Nephron progenitor cell (in vitro differentiated cells): ENCODE measurements around the gene TMEM143.
"Not testable (repeated sequence)": the region's sequence is repeated elsewhere in the genome, so short reads cannot be mapped to it uniquely, and the experiment has no call there.

ENCODE experiments used
- DNase-seq: peaks from one replicate; pipeline ENCODE4 v3.0.0; 2021
- H3K27ac Mint-ChIP-seq: 2 replicates; pipeline ENCODE4 v1.8.0; 2021; ENCODE audit warnings: mild to moderate bottlenecking, moderate library complexity, mixed read lengths
- H3K27me3 Mint-ChIP-seq: 2 replicates; pipeline ENCODE4 v1.8.0; 2021; ENCODE audit warnings: mild to moderate bottlenecking, low read depth, mixed read lengths; ENCODE audit not compliant: poor library complexity
- H3K36me3 Mint-ChIP-seq: 2 replicates; pipeline ENCODE4 v1.8.0; 2021; ENCODE audit warnings: low read depth, mixed read lengths
- H3K4me1 Mint-ChIP-seq: 2 replicates; pipeline ENCODE4 v1.8.0; 2021; ENCODE audit warnings: mixed read lengths
- H3K4me3 Mint-ChIP-seq: 2 replicates; pipeline ENCODE4 v1.8.0; 2021; ENCODE audit warnings: mild to moderate bottlenecking, moderate library complexity, mixed read lengths
- H3K9me3 Mint-ChIP-seq: 2 replicates; pipeline ENCODE4 v1.8.0; 2021; ENCODE audit warnings: mild to moderate bottlenecking, moderate library complexity, mixed read lengths
- CTCF ChIP-seq: fragments of 200-600 bp; sonication (generic); IDR thresholded peaks from 2 replicates; pipeline ENCODE4 v1.5.0; 2021; ENCODE audit warnings: antibody characterized with exemption

The TMEM143 gene

DNA sequence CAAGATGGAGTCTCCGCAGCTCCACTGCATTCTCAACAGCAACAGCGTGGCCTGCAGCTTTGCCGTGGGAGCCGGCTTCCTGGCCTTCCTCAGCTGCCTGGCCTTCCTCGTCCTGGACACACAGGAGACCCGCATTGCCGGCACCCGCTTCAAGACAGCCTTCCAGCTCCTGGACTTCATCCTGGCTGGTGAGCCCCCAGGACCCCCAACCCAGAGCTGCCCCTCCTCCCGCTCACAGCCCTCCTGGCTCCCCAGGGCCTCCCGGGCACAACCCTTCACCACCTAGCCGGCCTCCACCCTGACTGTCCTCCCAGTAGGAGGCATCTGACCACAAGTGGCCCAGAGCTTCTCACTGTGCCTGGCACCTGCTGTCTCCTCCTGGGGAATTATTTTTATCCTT is 9.8 kb upstream of the TMEM143 start:
- Mint-ChIP-seq H3K27ac (peak overlapping the region; percentile 83), H3K4me1 (peaks cover 67% of the 10 kb centered on the region), H3K36me3 (no peaks in the 10 kb centered on the region), H3K27me3 (peaks cover 17% of the 10 kb centered on the region), H3K4me3 (no peak overlapping the region), H3K9me3 (no peaks in the 10 kb centered on the region)
- DNase-seq: no peak
- no peak for TF ChIP-seq CTCF

DNA sequence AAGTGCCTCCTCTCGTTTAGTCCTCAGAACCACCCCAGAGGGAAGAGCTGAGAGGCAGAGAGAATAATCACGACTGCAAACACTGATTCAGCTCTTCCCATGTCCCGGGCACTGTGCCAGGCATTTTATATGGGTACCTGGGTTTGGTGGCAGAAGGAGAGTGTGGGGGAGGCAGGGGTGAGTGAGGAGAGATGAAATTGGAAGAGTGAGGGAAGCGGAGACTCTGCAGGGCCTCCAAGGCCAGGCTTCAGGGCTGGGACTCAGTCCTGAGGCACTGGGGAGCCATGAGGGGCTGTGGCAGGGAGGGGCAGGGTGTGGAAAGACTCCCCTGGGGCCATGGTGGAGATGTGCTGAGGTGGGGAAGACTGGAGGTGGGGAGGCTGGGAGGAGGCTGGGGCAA is 9.2 kb upstream of the TMEM143 start:
- Mint-ChIP-seq H3K27me3 (peaks cover 20% of the 10 kb centered on the region), H3K4me3 (no peak overlapping the region), H3K27ac (peak overlapping the region; percentile 83), H3K36me3 (no peaks in the 10 kb centered on the region), H3K4me1 (peaks cover 73% of the 10 kb centered on the region), H3K9me3 (no peaks in the 10 kb centered on the region)
- no peak for DNase-seq
- no peak for TF ChIP-seq CTCF

DNA sequence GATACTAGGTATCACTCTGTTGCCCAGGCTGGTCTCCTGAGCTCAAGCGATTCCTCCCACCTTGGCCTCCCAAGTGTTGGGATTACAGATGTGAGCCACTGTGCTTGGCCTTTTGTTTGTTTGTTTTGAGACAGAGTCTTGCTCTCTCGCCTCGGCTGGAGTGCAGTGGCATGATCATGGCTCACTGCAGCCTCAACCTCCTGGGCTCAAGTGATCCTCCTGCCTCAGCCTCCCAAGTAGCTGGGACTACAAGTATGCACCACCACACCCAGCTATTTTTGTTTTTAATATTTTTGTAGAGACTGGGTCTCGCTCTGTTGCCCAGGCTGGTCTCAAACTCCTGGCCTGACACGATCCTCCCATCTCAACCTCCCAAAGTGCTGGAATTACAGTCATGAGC is 8.0 kb upstream of the TMEM143 start:
- peaks cover 24% of the 10 kb centered on the region for H3K27me3 Mint-ChIP-seq
- H3K4me3 Mint-ChIP-seq, H3K36me3 Mint-ChIP-seq, DNase-seq, H3K9me3 Mint-ChIP-seq, H3K27ac Mint-ChIP-seq: not testable (repeated sequence)
- peaks cover 72% of the 10 kb centered on the region for H3K4me1 Mint-ChIP-seq

- DNase-seq: no peak
- H3K4me3 Mint-ChIP-seq: no peak overlapping the region
- H3K4me1 Mint-ChIP-seq: peaks cover 68% of the 10 kb centered on the region
- peaks cover 24% of the 10 kb centered on the region for H3K27me3 Mint-ChIP-seq
- no peak overlapping the region for H3K27ac Mint-ChIP-seq
- H3K36me3 Mint-ChIP-seq: no peaks in the 10 kb centered on the region
- no peak for TF ChIP-seq CTCF
- no peaks in the 10 kb centered on the region for H3K9me3 Mint-ChIP-seq
Measured at GRCh38 chr19:48371367-48371766, 7.6 kb upstream of the TMEM143 start.

- no peaks in the 10 kb centered on the region for H3K36me3 Mint-ChIP-seq
- H3K27me3 Mint-ChIP-seq: peaks cover 24% of the 10 kb centered on the region
- no peaks in the 10 kb centered on the region for H3K9me3 Mint-ChIP-seq
- DNase-seq: no peak
- no peak overlapping the region for H3K27ac Mint-ChIP-seq
- H3K4me1 Mint-ChIP-seq: peaks cover 64% of the 10 kb centered on the region
- TF ChIP-seq CTCF: no peak
- H3K4me3 Mint-ChIP-seq: no peak overlapping the region
Measured at GRCh38 chr19:48370955-48371354, 7.2 kb upstream of the TMEM143 start.

DNA sequence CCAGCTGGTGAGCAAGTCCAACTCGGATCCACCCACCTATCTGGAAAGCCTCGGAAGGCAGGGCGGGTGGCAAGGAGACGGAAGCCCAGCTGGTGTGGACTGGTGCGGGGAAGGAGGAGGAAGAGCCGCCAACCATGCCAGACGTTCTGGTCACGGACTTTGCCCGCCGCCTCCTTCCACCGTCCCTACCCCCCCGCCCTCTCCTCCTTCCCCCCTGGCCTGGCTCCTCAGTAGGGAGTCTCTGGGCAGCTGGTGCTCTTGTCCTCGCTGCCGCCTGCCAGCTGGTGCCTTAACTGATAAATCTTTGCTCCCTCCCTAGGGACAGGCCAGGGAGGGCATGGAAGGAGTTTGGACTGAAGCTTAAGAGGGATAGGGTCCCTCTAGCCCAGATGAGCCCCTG is 5.2 kb upstream of the TMEM143 start:
- H3K36me3 Mint-ChIP-seq: no peaks in the 10 kb centered on the region
- DNase-seq: no peak
- H3K27me3 Mint-ChIP-seq: peaks cover 16% of the 10 kb centered on the region
- no peak overlapping the region for H3K4me3 Mint-ChIP-seq
- no peak for TF ChIP-seq CTCF
- H3K4me1 Mint-ChIP-seq: peaks cover 50% of the 10 kb centered on the region
- H3K9me3 Mint-ChIP-seq: no peaks in the 10 kb centered on the region
- H3K27ac Mint-ChIP-seq: no peak overlapping the region
